GM21737 (cell line): ENCODE data around the gene TDRD1.

Source experiments
- ATAC-seq: cut with Tn5 transposase; IDR thresholded peaks from one replicate; pipeline ENCODE4 v1.9.1; 2021; ENCODE audit warnings: mild to moderate bottlenecking, moderate library complexity; ENCODE audit not compliant: unreplicated experiment

The TDRD1 gene

DNA sequence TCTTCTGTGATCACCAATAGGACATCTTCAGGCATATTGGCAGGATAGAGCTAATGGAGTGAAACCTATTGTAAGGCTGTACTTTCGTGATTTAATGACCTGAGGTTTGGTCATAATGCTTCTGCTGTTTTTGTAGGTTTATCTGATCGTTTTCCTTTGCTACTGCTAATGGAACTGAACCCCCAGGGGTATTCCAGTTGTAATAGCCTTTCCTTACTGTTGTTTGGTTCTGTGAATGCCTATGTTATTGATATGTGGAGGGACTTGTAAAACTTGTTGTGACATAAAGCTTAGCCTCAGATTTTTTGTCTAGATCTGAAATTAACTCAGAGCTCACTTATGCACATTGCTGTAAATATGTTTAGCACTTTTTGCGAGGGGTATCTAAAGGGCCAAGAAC is 49.0 kb downstream of the TDRD1 start:
- no peak for ATAC-seq

DNA sequence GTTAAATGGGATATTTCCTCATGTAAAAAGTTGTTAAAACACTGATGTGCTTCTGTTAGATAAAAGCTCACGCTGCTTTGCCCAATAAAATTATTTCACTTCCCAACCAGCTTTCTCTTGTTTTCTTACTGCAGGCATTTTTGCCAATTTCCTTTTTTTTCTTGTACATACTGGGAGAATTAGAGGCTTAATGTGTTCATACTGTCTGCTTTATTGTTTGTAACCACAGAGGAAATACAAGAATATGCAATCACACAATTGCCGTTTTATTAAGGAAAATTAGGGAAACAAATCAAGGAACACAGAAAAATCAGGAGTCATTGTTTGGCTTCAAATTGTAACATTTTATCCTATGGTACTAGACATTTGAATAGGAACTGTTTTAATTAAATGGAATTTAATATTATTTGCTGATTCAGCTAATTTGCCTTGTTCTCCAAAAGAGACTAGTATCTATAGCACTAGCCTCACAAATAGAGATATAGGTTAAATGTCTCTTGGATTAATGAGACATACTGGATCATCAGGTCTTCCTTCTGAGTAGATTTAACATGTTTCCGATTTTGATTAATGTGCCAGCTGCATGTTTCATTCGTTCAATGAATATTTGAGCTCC is 53.5 kb downstream of the TDRD1 start:
- no peak for ATAC-seq

DNA sequence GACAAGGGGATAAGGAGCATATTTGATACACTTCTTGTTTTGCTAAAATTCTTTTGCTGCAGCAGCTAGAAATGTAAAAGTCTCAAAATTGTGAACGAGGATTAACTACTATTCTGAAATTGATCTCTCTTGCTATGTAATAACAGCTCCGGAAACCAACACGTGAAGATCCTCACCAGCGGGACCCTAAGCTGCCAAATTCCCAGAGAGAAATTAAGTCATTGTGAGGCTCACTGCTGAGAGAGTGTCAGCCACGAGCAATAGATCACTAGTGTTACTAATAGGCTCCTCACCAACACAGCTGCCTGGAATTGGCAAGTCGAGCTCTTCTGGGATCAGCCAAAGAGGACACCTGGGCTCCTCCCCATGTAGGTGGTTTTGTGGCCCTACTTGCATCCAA is 54.3 kb downstream of the TDRD1 start:
- ATAC-seq = no peak

DNA sequence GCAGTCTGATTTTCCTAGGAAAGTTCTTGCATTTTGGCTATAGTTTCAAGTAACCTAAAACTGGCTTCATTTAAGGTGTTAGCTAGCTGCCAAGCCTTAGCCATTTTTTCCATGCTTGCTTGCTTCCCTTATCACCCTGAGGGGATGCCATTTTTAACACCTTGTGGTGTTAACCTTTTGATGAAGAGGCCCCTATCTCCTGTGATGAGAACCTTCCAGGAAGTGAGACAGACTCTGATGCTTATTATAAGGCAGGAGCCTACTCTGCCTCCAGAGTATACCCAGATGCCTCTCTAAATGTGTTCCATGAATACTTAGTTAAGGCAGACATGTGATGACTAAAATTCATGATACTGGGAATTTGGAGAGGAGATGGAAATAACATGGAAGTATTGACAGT is 55.0 kb downstream of the TDRD1 start:
- no peak for ATAC-seq

- ATAC-seq = no peak
These were observed 60.2 kb downstream of the TDRD1 start, which contains the start of gene VWA2 for GRCh38 chr10:114239117-114239993. VWA2 (plus strand) TSS chr10:114239254; CDS start chr10:114248714, 9,460 bp downstream.

DNA sequence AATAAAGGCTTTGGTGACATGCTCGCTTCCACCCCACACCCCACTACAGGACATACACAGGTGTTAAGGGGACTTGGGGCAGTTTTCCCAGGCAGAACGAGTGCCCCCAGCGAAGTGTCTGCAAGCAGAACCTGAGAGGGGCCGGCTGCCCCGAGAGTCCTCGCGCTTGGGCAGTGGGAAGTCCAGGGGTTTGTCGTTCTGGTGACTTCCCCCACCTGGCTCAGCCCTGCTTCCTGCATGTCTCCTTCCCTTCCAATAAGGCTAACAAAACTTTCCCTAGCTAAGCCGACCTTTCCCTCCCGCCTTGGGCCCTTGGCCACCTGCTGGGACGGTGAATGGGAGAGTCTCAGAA is 60.8 kb downstream of the TDRD1 start:
- ATAC-seq = no peak

DNA sequence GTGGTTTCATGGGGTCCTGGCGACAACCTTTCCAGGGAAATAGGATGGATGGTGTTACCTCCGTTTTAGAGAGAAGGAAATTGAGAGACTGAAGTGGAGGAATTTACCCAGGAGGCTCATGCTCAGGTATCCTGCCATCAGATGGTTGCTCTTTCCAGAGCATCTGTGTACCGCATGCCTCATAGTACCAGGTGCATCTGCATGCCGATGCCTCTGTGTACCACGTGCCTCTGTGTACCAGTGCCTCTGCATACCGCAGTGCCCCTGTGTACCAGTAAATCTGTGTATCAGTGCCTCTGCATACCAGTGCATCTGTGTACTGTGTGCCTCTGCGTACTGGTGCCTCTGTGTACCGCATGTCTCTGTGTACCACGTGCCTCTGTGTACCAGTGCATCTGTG is 63.1 kb downstream of the TDRD1 start:
- no peak for ATAC-seq

DNA sequence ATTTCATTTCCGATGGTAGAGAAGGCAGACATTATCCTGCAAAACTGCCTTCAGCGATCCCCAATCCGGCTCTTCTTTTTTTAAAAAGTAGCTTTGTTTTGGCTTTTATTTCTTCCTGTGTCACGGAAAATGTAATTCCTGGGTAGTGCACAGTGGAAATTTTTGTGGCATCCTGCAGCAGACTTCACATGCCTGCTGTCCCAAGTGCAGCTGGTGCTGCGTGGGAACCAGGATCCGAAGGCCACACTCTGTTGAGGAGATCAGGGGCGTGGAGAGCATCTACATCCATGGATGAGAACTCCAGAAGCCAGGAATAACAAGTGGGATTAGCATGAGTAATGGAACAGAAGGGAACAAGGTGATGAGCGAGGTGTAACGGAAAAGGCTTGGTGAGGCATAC is 64.5 kb downstream of the TDRD1 start:
- ATAC-seq = no peak

DNA sequence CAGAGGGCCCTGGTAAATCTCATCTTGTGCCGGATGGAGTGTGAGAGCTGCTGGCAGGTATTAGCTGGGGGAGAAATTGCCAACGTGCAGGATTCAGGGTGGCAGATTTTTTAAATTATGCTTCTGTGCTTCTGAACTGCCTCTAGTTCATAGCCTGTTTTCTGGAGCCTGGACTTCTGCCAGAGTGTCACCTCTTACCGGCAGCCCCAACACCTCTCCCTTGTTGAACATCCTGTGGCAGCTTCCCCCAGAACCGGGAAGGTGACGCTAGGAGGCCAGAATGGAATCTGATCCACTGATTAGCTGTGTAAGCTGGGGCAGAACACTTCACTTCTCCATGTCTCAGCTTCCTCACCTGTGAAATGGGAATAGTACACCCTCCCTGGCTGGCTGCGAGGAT is 65.0 kb downstream of the TDRD1 start:
- ATAC-seq = no peak

- no peak for ATAC-seq
These were observed 66.1 kb downstream of the TDRD1 start for GRCh38 chr10:114245121-114245791.

- ATAC-seq = no peak
These were observed 67.6 kb downstream of the TDRD1 start for GRCh38 chr10:114246679-114247305.

DNA sequence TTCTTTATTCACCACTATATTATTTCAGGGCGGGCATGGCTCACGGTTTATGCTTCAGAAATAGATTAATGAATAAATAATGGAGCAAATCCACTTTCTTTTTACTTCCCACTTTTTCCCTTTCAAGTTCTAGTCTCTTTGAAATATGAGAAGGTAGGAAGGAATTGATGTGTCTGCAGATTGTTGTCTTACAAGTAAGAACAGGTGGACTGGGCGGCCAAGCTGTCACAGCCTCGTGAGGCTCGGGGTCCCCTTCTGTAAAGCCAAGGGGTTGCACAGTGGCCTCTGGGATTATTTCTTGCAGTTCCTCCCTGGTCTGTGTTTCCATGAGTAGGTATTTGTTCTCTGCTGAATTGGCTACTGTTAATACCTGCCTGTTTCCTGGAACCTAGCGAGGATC is 71.1 kb downstream of the TDRD1 start:
- no peak for ATAC-seq

GRCh38 chr10:114250716-114251115 is 71.6 kb downstream of the TDRD1 start:
- no peak for ATAC-seq

DNA sequence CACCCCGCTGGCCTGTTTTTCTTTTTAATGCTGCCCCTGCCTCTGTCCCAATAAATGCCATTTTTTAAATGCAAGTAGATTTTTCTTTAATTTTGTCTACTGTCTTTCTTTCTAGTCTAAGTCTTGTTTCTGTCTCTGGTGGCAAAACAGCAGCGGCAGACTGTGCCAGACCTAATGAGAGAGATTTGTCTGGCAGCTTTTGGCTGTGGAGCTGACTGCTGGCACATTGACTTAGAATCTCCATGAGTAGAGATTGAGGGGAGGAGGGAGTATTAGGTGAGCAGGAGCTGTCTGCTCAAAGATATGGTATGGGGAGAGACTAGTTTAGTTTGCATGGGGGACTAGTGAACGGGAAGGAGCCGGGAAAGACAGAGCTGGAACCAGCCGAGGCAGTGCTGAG is 72.9 kb downstream of the TDRD1 start:
- ATAC-seq = no peak

DNA sequence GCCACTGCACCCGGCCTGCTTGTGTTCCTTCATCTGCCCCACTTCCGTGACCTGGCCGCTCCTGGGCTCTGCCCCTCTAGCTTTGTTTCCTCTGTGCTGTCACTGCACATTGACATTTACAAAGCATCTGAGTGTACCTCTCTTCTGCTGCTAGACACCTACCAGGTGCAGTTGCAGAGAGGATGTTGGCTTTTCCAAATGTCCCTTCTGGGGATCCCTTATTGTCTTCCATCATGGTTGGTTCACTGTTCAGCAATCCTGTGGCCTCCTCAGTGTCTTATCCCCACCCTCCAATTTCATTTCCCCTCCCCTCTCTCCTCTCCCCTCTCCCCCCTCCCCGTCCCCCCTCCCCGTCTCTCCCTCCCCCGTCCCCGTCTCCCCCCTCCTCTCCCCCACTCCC is 73.7 kb downstream of the TDRD1 start:
- no peak for ATAC-seq

GRCh38 chr10:114255227-114255626 is 76.1 kb downstream of the TDRD1 start:
- no peak for ATAC-seq

- no peak for ATAC-seq
These were observed 77.0 kb downstream of the TDRD1 start for GRCh38 chr10:114256008-114256765.

DNA sequence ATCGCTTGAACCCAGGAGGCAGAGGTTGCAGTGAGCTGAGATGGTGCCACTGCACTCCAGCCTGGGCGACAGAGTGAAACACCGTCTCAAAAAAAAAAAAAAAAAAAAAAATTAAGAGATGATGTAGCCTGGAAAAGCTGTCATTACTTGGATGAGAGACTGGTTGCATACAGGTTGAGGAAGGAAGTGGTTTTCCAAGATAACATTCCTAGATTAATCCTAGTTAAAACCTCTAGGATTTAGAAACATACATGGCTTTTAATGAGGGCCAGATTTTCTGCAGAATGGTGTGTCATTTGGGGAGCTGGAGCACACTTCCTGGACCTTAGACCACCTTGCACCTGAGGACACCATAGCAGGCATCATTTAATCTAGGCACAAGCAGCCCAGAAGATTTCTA is 77.7 kb downstream of the TDRD1 start:
- no peak for ATAC-seq

DNA sequence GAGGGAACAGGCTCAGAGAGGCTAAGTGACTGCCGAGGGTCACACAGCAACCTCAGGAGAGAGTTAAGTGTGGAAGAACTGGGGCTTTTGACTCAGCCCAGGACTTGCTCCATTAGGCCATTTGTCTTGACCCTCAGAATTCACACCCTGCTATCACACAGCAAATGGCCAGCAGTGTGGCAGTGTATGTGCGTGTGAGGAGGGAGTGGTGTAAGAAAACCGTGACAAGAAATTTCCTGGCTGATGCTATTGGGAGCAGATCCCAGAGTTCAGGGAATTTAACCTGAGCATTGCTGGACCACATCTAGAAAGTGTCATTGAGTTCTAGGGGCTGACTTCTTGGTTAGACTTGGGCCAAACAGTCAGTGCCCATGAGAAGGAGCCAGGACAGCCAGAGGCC is 78.3 kb downstream of the TDRD1 start:
- no peak for ATAC-seq

- no peak for ATAC-seq
These were observed 79.2 kb downstream of the TDRD1 start for GRCh38 chr10:114258274-114258840.
